ENCODE measurements around the gene THSD7B.

The THSD7B gene

GRCh38 chr2:137208431-137208891 lies 443.1 kb downstream of the THSD7B start:
- DNase-seq, result no peak

- DNase-seq, result no peak
Observed at GRCh38 chr2:137210039-137210438, 444.7 kb downstream of the THSD7B start.

- DNase-seq, result no peak
Observed at GRCh38 chr2:137211761-137212160, 446.4 kb downstream of the THSD7B start.

- DNase-seq, result no peak
Observed at GRCh38 chr2:137220438-137220993, 455.2 kb downstream of the THSD7B start.

- DNase-seq, result no peak
Observed at GRCh38 chr2:137221797-137222492, 456.6 kb downstream of the THSD7B start.

GRCh38 chr2:137223722-137224121 lies 458.4 kb downstream of the THSD7B start:
- DNase-seq, result no peak

GRCh38 chr2:137228566-137228965 lies 463.2 kb downstream of the THSD7B start:
- DNase-seq, result no peak

- DNase-seq, result no peak
Observed at GRCh38 chr2:137229834-137230233, 464.5 kb downstream of the THSD7B start.

GRCh38 chr2:137231628-137232027 lies 466.3 kb downstream of the THSD7B start:
- DNase-seq, result no peak

- DNase-seq, result no peak
Observed at GRCh38 chr2:137232076-137232475, 466.7 kb downstream of the THSD7B start.

GRCh38 chr2:137233091-137233490 lies 467.7 kb downstream of the THSD7B start:
- DNase-seq, result no peak

GRCh38 chr2:137237055-137237454 lies 471.7 kb downstream of the THSD7B start:
- DNase-seq, result no peak

- DNase-seq, result no peak
Observed at GRCh38 chr2:137238065-137238464, 472.7 kb downstream of the THSD7B start.

- no peak for DNase-seq
Observed at GRCh38 chr2:137249463-137250130, 484.3 kb downstream of the THSD7B start.

- DNase-seq, result no peak
Observed at GRCh38 chr2:137250401-137250800, 485.1 kb downstream of the THSD7B start.

- no peak for DNase-seq
Observed at GRCh38 chr2:137251045-137251444, 485.7 kb downstream of the THSD7B start.

- no peak for DNase-seq
Observed at GRCh38 chr2:137252934-137253333, 487.6 kb downstream of the THSD7B start.

GRCh38 chr2:137254052-137254451 lies 488.7 kb downstream of the THSD7B start:
- DNase-seq, result no peak

- no peak for DNase-seq
Observed at GRCh38 chr2:137255345-137255744, 490.0 kb downstream of the THSD7B start.

GRCh38 chr2:137255990-137256389 lies 490.6 kb downstream of the THSD7B start:
- DNase-seq, result no peak

GRCh38 chr2:137261881-137262585 lies 496.7 kb downstream of the THSD7B start:
- DNase-seq, result no peak

GRCh38 chr2:137262594-137262993 lies 497.2 kb downstream of the THSD7B start:
- DNase-seq, result no peak

- DNase-seq, result no peak
Observed at GRCh38 chr2:137287913-137288639, 522.7 kb downstream of the THSD7B start.
